SHP77 (cell line): ENCODE data around the gene KRT16.
"Not testable (repeated sequence)": the region's sequence is repeated elsewhere in the genome, so short reads cannot be mapped to it uniquely, and the experiment has no call there.

Source experiments
- DNase-seq, 2 experiments: peaks; one replicate each; lab custom pipeline; 2025; lab: John Stamatoyannopoulos, UW

Gene KRT16

GRCh38 chr17:41647940-41648410, 35.4 kb upstream of the KRT16 start:
- peak; percentile 22 to 72 for DNase-seq

- no peak for DNase-seq
Observed at GRCh38 chr17:41647038-41647813, 34.7 kb upstream of the KRT16 start.

- no peak for DNase-seq
Observed at GRCh38 chr17:41642252-41643156, 29.9 kb upstream of the KRT16 start.

GRCh38 chr17:41640596-41640995, 28.0 kb upstream of the KRT16 start:
- not testable (repeated sequence) for DNase-seq

- DNase-seq, result no peak
Observed at GRCh38 chr17:41639492-41640473, 27.2 kb upstream of the KRT16 start.

GRCh38 chr17:41638941-41639340, 26.4 kb upstream of the KRT16 start:
- DNase-seq, result no peak

GRCh38 chr17:41638194-41638593, 25.6 kb upstream of the KRT16 start:
- DNase-seq, result no peak

GRCh38 chr17:41636652-41637051, 24.1 kb upstream of the KRT16 start:
- no peak for DNase-seq

GRCh38 chr17:41635121-41636097, 22.8 kb upstream of the KRT16 start:
- no peak for DNase-seq

- no peak for DNase-seq
Observed at GRCh38 chr17:41634639-41635038, 22.1 kb upstream of the KRT16 start.

GRCh38 chr17:41633556-41634199, 21.1 kb upstream of the KRT16 start:
- DNase-seq, result no peak

- no peak for DNase-seq
Observed at GRCh38 chr17:41632482-41633105, 20.0 kb upstream of the KRT16 start.

- no peak for DNase-seq
Observed at GRCh38 chr17:41631898-41632285, 19.3 kb upstream of the KRT16 start.

GRCh38 chr17:41631025-41631897, 18.7 kb upstream of the KRT16 start:
- no peak for DNase-seq

- DNase-seq, result no peak
Observed at GRCh38 chr17:41629826-41630670, 17.5 kb upstream of the KRT16 start.

- DNase-seq, result no peak
Observed at GRCh38 chr17:41629316-41629715, 16.7 kb upstream of the KRT16 start.

- DNase-seq, result not testable (repeated sequence)
Observed at GRCh38 chr17:41628621-41629255, 16.2 kb upstream of the KRT16 start.
